K562 (cell line): ENCODE measurements around the gene RIMBP3C. TPM values are rescaled to one million over a fixed set of nuclear protein-coding genes. Genes with fewer than 3 reads are reported as not detected.

ENCODE experiments used
- BMI1 ChIP-seq: fragments of 150-350 bp; IDR thresholded peaks from 2 replicates; pipeline ENCODE4 v1.6.1; 2014; ENCODE audit warnings: low read length
- DEAF1 ChIP-seq: fragments of 450-650 bp; formaldehyde crosslinking; IDR thresholded peaks from 2 replicates; pipeline ENCODE4 v1.4.0; 2020; ENCODE audit warnings: mild to moderate bottlenecking, moderate library complexity
- HIVEP1 ChIP-seq: fragments of 250-450 bp; sonication (Bioruptor Pico); IDR thresholded peaks from 2 replicates; pipeline ENCODE4 v1.4.0; 2020; ENCODE audit warnings: mild to moderate bottlenecking
- HOXB6 ChIP-seq: fragments of 250-450 bp; sonication (Bioruptor Pico); IDR thresholded peaks from 2 replicates; pipeline ENCODE4 v1.5.1; 2022; ENCODE audit warnings: mild to moderate bottlenecking, borderline replicate concordance
- NR2C2 ChIP-seq, 2 experiments: fragments of 200-800 bp in 1 of 2; sonication (Bioruptor generic) in 1 of 2; sonication (generic) in 1 of 2; formaldehyde crosslinking in 1 of 2; IDR thresholded peaks; 2 replicates each; pipeline versions ENCODE4 v1.6.1 to v1.8.0; 2016 to 2022; ENCODE audit warnings: mild to moderate bottlenecking in 1 of 2, missing compliant biosample characterization in 1 of 2, missing genetic modification characterization in 1 of 2, missing genetic modification reagents in 1 of 2
- OTX1 ChIP-seq: fragments of 450-650 bp; formaldehyde crosslinking; IDR thresholded peaks from 2 replicates; pipeline ENCODE4 v1.4.0; 2022; ENCODE audit warnings: mild to moderate bottlenecking
- SAP30 ChIP-seq: fragments of 200-600 bp; sonication (generic); IDR thresholded peaks from 2 replicates; pipeline ENCODE4 v1.6.1; 2012; ENCODE audit warnings: borderline replicate concordance, low read depth, mild to moderate bottlenecking, moderate library complexity, low read length, control low read depth, inconsistent platforms; ENCODE audit not compliant: insufficient read depth, poor library complexity, severe bottlenecking
- SIRT6 ChIP-seq: IDR thresholded peaks from one replicate; pipeline ENCODE4 v1.6.1; 2012; ENCODE audit warnings: low read depth, mild to moderate bottlenecking, control low read depth, inconsistent platforms, low read length, moderate library complexity
- SRSF7 ChIP-seq: fragments of 200-400 bp; formaldehyde crosslinking; optimal IDR thresholded peaks from 2 replicates; pipeline ENCODE3; 2017; ENCODE audit warnings: mild to moderate bottlenecking, low read depth, low read length
- TFAM ChIP-seq: fragments of 250-450 bp; sonication (Bioruptor Pico); conservative IDR thresholded peaks from 2 replicates; pipeline ENCODE4 v1.5.0; 2021; ENCODE audit warnings: mild to moderate bottlenecking, moderate library complexity
- TOE1 ChIP-seq, 2 experiments: fragments of 450-650 bp in 1 of 2; sonication (generic) in 1 of 2; formaldehyde crosslinking in 1 of 2; IDR thresholded peaks; 2 replicates each; pipeline versions ENCODE4 v1.7.1 to v1.8.0; 2016 to 2022; ENCODE audit warnings: borderline replicate concordance in 2 of 2, mild to moderate bottlenecking in 2 of 2, antibody characterized with exemption in 1 of 2, inconsistent platforms in 1 of 2, low read depth in 1 of 2, missing genetic modification reagents in 1 of 2, moderate library complexity in 1 of 2
- ZNF197 ChIP-seq: fragments of 200-800 bp; sonication (Bioruptor generic); IDR thresholded peaks from 2 replicates; pipeline ENCODE4 v1.6.1; 2016; ENCODE audit warnings: low read depth, missing genetic modification characterization, missing compliant biosample characterization
- ZNF561 ChIP-seq: fragments of 450-650 bp; formaldehyde crosslinking; conservative IDR thresholded peaks from 2 replicates; pipeline ENCODE4 v1.4.0; 2020; ENCODE audit warnings: mild to moderate bottlenecking, moderate library complexity
- polyA plus RNA-seq, 8 experiments: library from polyadenylated mRNA; depleted of rRNA in 4 of 8; stranded (reverse) in 5 of 8; unstranded in 3 of 8; fragments of >200 nt; fragmentation: Nextera tagmentation in 2 of 8; fragmentation: Illumina TruSeq in 1 of 8; extraction: Ambion mirVana in 2 of 8; extraction: Trizol in 1 of 8; gene quantifications; 2 replicates each; pipeline versions ENCODE4 v1.2.1 to v1.2.3, GENCODE V29; 2011 to 2014; ENCODE audit warnings: inconsistent platforms in 1 of 8, missing spikeins in 1 of 8
- total RNA-seq, 7 experiments: library from RNA; depleted of rRNA in 6 of 7; stranded (reverse); fragments of >200 nt in 6 of 7; fragmentation: Illumina TruSeq in 2 of 7; extraction: Trizol in 2 of 7; gene quantifications; 2 replicates each; pipeline versions ENCODE4 v1.2.1 to v1.2.3, GENCODE V29; 2011 to 2021; ENCODE audit warnings: low replicate concordance in 1 of 7
- TF ChIP-seq, protein P1 (sequence below): sonication (generic); formaldehyde crosslinking; IDR thresholded peaks from 2 replicates; pipeline ENCODE4 v1.8.0; 2023; ENCODE audit warnings: mild to moderate bottlenecking, missing genetic modification reagents
- TF ChIP-seq, protein P2 (sequence below), 2 experiments: fragments of 150-350 bp in 1 of 2; IDR thresholded peaks; 2 replicates each; pipeline ENCODE4 v1.6.1; 2012 to 2016; ENCODE audit warnings: low read depth in 2 of 2, low read length in 2 of 2, mild to moderate bottlenecking in 1 of 2, moderate library complexity in 1 of 2

The RIMBP3C gene
- total and polyA plus RNA-seq, 9 of the 15 experiments (the other 6 are each of a cell fraction or from before 2014, with no cell fraction given), result 0.09 to 0.98 (median 0.17) TPM; not detected in 2

DNA sequence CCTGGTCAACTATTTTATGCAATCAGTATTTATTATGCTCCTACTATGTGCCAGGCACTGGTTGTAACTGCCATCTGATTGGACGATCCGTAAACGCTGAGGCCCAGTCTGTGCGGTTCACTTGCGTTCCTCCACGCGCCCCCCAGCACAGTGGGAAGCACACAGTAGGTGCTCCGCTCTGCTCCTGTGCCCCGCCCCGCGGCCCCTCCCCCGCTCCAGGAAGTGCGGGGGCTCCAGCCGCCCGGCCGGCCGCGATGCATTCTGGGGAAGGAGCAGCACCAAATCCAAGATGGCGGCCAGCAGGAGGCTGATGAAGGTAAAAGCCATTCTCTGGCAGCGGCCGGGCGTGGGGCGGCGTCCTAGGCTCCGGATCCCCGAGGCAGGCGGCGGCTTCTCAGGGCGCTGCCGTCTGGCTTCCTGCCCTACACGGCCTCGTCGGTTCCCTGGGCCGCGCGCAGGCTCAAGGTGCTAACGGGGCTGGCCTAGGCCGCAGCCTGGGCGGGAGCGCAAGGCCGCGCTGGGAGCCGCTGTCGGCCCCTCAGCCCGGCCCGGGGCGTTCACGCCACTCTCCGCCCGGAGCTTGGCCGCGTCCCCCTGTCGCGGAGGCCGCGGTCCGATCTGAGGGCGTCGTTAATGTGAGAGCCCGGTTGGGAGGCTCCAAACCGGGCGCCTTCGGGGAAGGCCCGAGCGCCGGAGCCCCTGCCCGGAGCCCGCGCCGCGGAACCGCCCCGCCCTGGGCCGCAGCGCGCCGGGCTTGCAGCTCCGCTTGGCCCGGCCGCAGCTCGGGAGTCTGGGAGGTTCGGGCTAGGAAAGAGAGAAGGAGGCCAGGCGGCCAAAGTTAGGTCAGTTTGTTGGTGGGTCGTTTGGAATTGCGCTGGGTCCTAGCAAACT lies 16.4 kb upstream of the RIMBP3C start, which contains the start of gene UBE2L3 (continued):
- TF ChIP-seq NR2C2 (CRISPR knock-in tag; IDR thresholded peaks at IDR 0.05), result peak; percentile 80; the same call in 1 of the 2 replicates
- TF ChIP-seq NR2C2 (tag; IDR thresholded peaks at IDR 0.05), result no peak
- peak; percentile 87 for TF ChIP-seq OTX1 (CRISPR knock-in tag)
- peak; percentile 78 for TF ChIP-seq SIRT6
- 0 out of 2 replicates have a peak, but pooled peaks have one; percentile 72 for TF ChIP-seq HIVEP1 (CRISPR knock-in tag)
- no peak for TF ChIP-seq BMI1
- TF ChIP-seq SAP30, result peak; percentile 98
- TF ChIP-seq SRSF7, result peak; percentile 94
- TF ChIP-seq, protein P1, sequence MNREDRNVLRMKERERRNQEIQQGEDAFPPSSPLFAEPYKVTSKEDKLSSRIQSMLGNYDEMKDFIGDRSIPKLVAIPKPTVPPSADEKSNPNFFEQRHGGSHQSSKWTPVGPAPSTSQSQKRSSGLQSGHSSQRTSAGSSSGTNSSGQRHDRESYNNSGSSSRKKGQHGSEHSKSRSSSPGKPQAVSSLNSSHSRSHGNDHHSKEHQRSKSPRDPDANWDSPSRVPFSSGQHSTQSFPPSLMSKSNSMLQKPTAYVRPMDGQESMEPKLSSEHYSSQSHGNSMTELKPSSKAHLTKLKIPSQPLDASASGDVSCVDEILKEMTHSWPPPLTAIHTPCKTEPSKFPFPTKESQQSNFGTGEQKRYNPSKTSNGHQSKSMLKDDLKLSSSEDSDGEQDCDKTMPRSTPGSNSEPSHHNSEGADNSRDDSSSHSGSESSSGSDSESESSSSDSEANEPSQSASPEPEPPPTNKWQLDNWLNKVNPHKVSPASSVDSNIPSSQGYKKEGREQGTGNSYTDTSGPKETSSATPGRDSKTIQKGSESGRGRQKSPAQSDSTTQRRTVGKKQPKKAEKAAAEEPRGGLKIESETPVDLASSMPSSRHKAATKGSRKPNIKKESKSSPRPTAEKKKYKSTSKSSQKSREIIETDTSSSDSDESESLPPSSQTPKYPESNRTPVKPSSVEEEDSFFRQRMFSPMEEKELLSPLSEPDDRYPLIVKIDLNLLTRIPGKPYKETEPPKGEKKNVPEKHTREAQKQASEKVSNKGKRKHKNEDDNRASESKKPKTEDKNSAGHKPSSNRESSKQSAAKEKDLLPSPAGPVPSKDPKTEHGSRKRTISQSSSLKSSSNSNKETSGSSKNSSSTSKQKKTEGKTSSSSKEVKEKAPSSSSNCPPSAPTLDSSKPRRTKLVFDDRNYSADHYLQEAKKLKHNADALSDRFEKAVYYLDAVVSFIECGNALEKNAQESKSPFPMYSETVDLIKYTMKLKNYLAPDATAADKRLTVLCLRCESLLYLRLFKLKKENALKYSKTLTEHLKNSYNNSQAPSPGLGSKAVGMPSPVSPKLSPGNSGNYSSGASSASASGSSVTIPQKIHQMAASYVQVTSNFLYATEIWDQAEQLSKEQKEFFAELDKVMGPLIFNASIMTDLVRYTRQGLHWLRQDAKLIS (CRISPR knock-in tag), result no peak
- TF ChIP-seq ZNF561, result 0 out of 2 replicates have a peak, but pooled peaks have one; percentile 40
- peak; percentile 83; the same call in 1 of the 2 replicates for TF ChIP-seq HOXB6 (CRISPR knock-in tag)
- TF ChIP-seq, protein P2, sequence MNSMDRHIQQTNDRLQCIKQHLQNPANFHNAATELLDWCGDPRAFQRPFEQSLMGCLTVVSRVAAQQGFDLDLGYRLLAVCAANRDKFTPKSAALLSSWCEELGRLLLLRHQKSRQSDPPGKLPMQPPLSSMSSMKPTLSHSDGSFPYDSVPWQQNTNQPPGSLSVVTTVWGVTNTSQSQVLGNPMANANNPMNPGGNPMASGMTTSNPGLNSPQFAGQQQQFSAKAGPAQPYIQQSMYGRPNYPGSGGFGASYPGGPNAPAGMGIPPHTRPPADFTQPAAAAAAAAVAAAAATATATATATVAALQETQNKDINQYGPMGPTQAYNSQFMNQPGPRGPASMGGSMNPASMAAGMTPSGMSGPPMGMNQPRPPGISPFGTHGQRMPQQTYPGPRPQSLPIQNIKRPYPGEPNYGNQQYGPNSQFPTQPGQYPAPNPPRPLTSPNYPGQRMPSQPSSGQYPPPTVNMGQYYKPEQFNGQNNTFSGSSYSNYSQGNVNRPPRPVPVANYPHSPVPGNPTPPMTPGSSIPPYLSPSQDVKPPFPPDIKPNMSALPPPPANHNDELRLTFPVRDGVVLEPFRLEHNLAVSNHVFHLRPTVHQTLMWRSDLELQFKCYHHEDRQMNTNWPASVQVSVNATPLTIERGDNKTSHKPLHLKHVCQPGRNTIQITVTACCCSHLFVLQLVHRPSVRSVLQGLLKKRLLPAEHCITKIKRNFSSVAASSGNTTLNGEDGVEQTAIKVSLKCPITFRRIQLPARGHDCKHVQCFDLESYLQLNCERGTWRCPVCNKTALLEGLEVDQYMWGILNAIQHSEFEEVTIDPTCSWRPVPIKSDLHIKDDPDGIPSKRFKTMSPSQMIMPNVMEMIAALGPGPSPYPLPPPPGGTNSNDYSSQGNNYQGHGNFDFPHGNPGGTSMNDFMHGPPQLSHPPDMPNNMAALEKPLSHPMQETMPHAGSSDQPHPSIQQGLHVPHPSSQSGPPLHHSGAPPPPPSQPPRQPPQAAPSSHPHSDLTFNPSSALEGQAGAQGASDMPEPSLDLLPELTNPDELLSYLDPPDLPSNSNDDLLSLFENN (IDR thresholded peaks at IDR 0.05; ENCODE audit: low read depth in 2 of 2, low read length in 2 of 2), result peak in 1 of 2 experiments; percentile 87; a peak in 2 of 4 replicates
- TF ChIP-seq ZNF197 (CRISPR knock-in tag), result no peak
- TF ChIP-seq DEAF1 (CRISPR knock-in tag), result no peak
- TF ChIP-seq TFAM (CRISPR knock-in tag), result no peak
- TF ChIP-seq TOE1 (IDR thresholded peaks at IDR 0.05; ENCODE audit: borderline replicate concordance), result no peak
- peak; percentile 91 for TF ChIP-seq TOE1 (CRISPR knock-in tag; IDR thresholded peaks at IDR 0.05; ENCODE audit: borderline replicate concordance, low read depth)
